Measurements from ENCODE around the gene UBE2S. TPM values are rescaled to one million over a fixed set of nuclear protein-coding genes. Genes with fewer than 3 reads are reported as not detected.

UBE2S gene
- total and polyA plus RNA-seq, 10 of the 15 experiments (the other 5 are each of a cell fraction or from before 2014, with no cell fraction given): 2.3 to 640 (median 127) TPM

- peaks cover 37% of the 10 kb centered on the region for H3K79me2 ChIP-seq (ENCODE audit: control insufficient read depth, insufficient read depth, low read length)
- H3K4me1 ChIP-seq (ENCODE audit: control insufficient read depth, insufficient read depth, low read length): peaks cover 25% of the 10 kb centered on the region
- RAD21 ChIA-PET (ENCODE audit: unreplicated experiment): no interaction called here
- peak overlapping the region; percentile 94 for H3K4me3 ChIP-seq
- peak overlapping the region; percentile 95 for H3K4me2 ChIP-seq (ENCODE audit: control insufficient read depth, insufficient read depth)
- DNase-seq (ENCODE audit: low read depth, low spot score) (no peak), ATAC-seq (no peak), FAIRE-seq (no peak)
- peaks cover 19 to 23% of the 10 kb centered on the region in 2 experiments; a peak in 3 of 4 replicates for H3K36me3 ChIP-seq (ENCODE audit: control insufficient read depth in 2 of 2, insufficient read depth in 2 of 2, low read length in 1 of 2)
- POLR2A ChIA-PET: interaction anchor here (0.5 to 1.3 kb wide), 3 partner anchors 20 to 220 kb away, joined by 4 to 6 read pairs (median 4); partner anchors contain the start of gene UBE2S
- H2AFZ ChIP-seq (ENCODE audit: control insufficient read depth, low read depth, low read length): no peak overlapping the region
- SMC1A ChIA-PET (ENCODE audit: uncharacterized antibody, unreplicated experiment): no interaction called here
- H3K27ac ChIP-seq (ENCODE audit: control insufficient read depth, insufficient read depth): peak overlapping the region; percentile 90; the same call in 1 of the 2 replicates
- no peaks in the 10 kb centered on the region for H3K27me3 ChIP-seq (replicated peaks in 1 of 2; ENCODE audit: control insufficient read depth in 2 of 2, insufficient read depth in 2 of 2, low read length in 1 of 2)
- BruUV-seq (replicated peaks): no TSS peak
- intact Hi-C loops (cut with micrococcal nuclease; ENCODE audit: unreplicated experiment) (loop anchor here (10.0 kb wide), 2 partner anchors 133 to 773 kb away; partner anchors contain the start of gene PPP6R1), in situ Hi-C loops (cut with MboI) (no loop called here)
- peaks cover 14% of the 10 kb centered on the region for H4K20me1 ChIP-seq (ENCODE audit: control insufficient read depth, insufficient read depth)
- peak overlapping the region; percentile 98 for H3K9ac ChIP-seq (ENCODE audit: control insufficient read depth, insufficient read depth, low read length)
- no peaks in the 10 kb centered on the region for H3K9me3 ChIP-seq (replicated peaks; ENCODE audit: control insufficient read depth, insufficient read depth, low read length)
- TF ChIP-seq DPF2 (IDR thresholded peaks at IDR 0.05): no peak
- TF ChIP-seq TCF3 (IDR thresholded peaks at IDR 0.05; ENCODE audit: borderline replicate concordance, insufficient read depth, low read depth, low read length): no peak
- peak; percentile 35 for TF ChIP-seq POLR2A (IDR thresholded peaks at IDR 0.05; ENCODE audit: low read depth, low read length)
- no peak for TF ChIP-seq CHD1 (IDR thresholded peaks at IDR 0.05; ENCODE audit: low read depth, low read length)
- TF ChIP-seq KDM1A (IDR thresholded peaks at IDR 0.05; ENCODE audit: borderline replicate concordance): no peak
- no peak for TF ChIP-seq STAT1 (conservative IDR thresholded peaks at IDR 0.05)
- WGBS (ENCODE audit: insufficient coverage, insufficient replicate concordance, low lambda C conversion rate, missing lambda C conversion rate): 77% methylated on average over 21 of the region's 24 CpGs
- CTCF ChIA-PET: no interaction called here
Observed at GRCh38 chr19:55387736-55388497, 19.7 kb downstream of the UBE2S start.

- SMC1A ChIA-PET (ENCODE audit: uncharacterized antibody, unreplicated experiment): no interaction called here
- H3K9ac ChIP-seq (ENCODE audit: control insufficient read depth, insufficient read depth, low read length): peak overlapping the region; percentile 98
- in situ Hi-C loops (cut with MboI) (no loop called here), intact Hi-C loops (cut with micrococcal nuclease; ENCODE audit: unreplicated experiment) (loop anchor here (10.0 kb wide), 2 partner anchors 132 to 772 kb away; partner anchors contain the start of gene PPP6R1)
- RAD21 ChIA-PET (ENCODE audit: unreplicated experiment): interaction anchor here (1.0 kb wide), 1 partner anchor 20 kb away, joined by 5 read pairs; no protein-coding TSS in a partner anchor
- no TSS peak for BruUV-seq (replicated peaks)
- FAIRE-seq (no peak), ATAC-seq (no peak), DNase-seq (ENCODE audit: low read depth, low spot score) (no peak)
- CTCF ChIA-PET: no interaction called here
- peak overlapping the region; percentile 95 for H3K4me2 ChIP-seq (ENCODE audit: control insufficient read depth, insufficient read depth)
- peaks cover 19 to 23% of the 10 kb centered on the region in 2 experiments; a peak in 3 of 4 replicates for H3K36me3 ChIP-seq (ENCODE audit: control insufficient read depth in 2 of 2, insufficient read depth in 2 of 2, low read length in 1 of 2)
- peak overlapping the region; percentile 94 for H3K4me3 ChIP-seq
- no peaks in the 10 kb centered on the region for H3K9me3 ChIP-seq (replicated peaks; ENCODE audit: control insufficient read depth, insufficient read depth, low read length)
- H3K79me2 ChIP-seq (ENCODE audit: control insufficient read depth, insufficient read depth, low read length): peaks cover 39% of the 10 kb centered on the region
- H3K27ac ChIP-seq (ENCODE audit: control insufficient read depth, insufficient read depth): peak overlapping the region; percentile 90
- H3K27me3 ChIP-seq (replicated peaks in 1 of 2; ENCODE audit: control insufficient read depth in 2 of 2, insufficient read depth in 2 of 2, low read length in 1 of 2): no peaks in the 10 kb centered on the region
- POLR2A ChIA-PET: interaction anchor here (0.6 to 1.3 kb wide), 4 partner anchors 19 to 1006 kb away, joined by 3 to 6 read pairs (median 4); partner anchors contain the start of gene UBE2S
- no peak overlapping the region for H2AFZ ChIP-seq (ENCODE audit: control insufficient read depth, low read depth, low read length)
- TF ChIP-seq SIX5 (IDR thresholded peaks at IDR 0.05; ENCODE audit: low read depth, low read length, severe bottlenecking) (no peak), PAX5 (IDR thresholded peaks at IDR 0.05; ENCODE audit: borderline replicate concordance, low read depth, low read length) (0 out of 2 replicates have a peak, but pooled peaks have one; percentile 20), RAD21 (IDR thresholded peaks at IDR 0.05; ENCODE audit: insufficient read depth, low read depth, low read length) (no peak)
- under 1% methylated on average over 32 of the region's 33 CpGs for WGBS (ENCODE audit: insufficient coverage, insufficient replicate concordance, low lambda C conversion rate, missing lambda C conversion rate)
- H4K20me1 ChIP-seq (ENCODE audit: control insufficient read depth, insufficient read depth): peaks cover 14% of the 10 kb centered on the region
- peaks cover 28% of the 10 kb centered on the region for H3K4me1 ChIP-seq (ENCODE audit: control insufficient read depth, insufficient read depth, low read length)
Observed at GRCh38 chr19:55386493-55386971, 21.1 kb downstream of the UBE2S start.
